ENCODE data around the gene TMIGD1.
"Not testable (repeated sequence)": the region's sequence is repeated elsewhere in the genome, so short reads cannot be mapped to it uniquely, and the experiment has no call there.

TMIGD1 gene

GRCh38 chr17:30351263-30351662 is 17.4 kb upstream of the TMIGD1 start:
- H3K27ac ChIP-seq (ENCODE audit: low read depth, low read length); H3K9ac ChIP-seq (ENCODE audit: low read length); H3K4me1 ChIP-seq (ENCODE audit: control insufficient read depth, insufficient read depth, low read length); H3K4me3 ChIP-seq (ENCODE audit: low read length); H3K36me3 ChIP-seq (ENCODE audit: control insufficient read depth, insufficient read depth, low read length); H3K27me3 ChIP-seq (ENCODE audit: control insufficient read depth, insufficient read depth, low read length): not testable (repeated sequence)

GRCh38 chr17:30349252-30349651 is 15.4 kb upstream of the TMIGD1 start:
- Histone ChIP-seq H3K27ac (ENCODE audit: low read depth, low read length) (no peak overlapping the region), H3K36me3 (ENCODE audit: control insufficient read depth, insufficient read depth, low read length) (no peaks in the 10 kb centered on the region), H3K27me3 (ENCODE audit: control insufficient read depth, insufficient read depth, low read length) (no peaks in the 10 kb centered on the region), H3K4me1 (ENCODE audit: control insufficient read depth, insufficient read depth, low read length) (no peaks in the 10 kb centered on the region), H3K4me3 (ENCODE audit: low read length) (no peak overlapping the region), H3K9ac (ENCODE audit: low read length) (no peak overlapping the region)

- H3K4me1 ChIP-seq (ENCODE audit: control insufficient read depth, insufficient read depth, low read length): no peaks in the 10 kb centered on the region
- H3K36me3 ChIP-seq (ENCODE audit: control insufficient read depth, insufficient read depth, low read length): no peaks in the 10 kb centered on the region
- H3K9ac ChIP-seq (ENCODE audit: low read length): no peak overlapping the region
- H3K4me3 ChIP-seq (ENCODE audit: low read length): no peak overlapping the region
- H3K27ac ChIP-seq (ENCODE audit: low read depth, low read length): no peak overlapping the region
- no peaks in the 10 kb centered on the region for H3K27me3 ChIP-seq (ENCODE audit: control insufficient read depth, insufficient read depth, low read length)
These were observed 13.6 kb upstream of the TMIGD1 start for GRCh38 chr17:30347488-30347887.

DNA sequence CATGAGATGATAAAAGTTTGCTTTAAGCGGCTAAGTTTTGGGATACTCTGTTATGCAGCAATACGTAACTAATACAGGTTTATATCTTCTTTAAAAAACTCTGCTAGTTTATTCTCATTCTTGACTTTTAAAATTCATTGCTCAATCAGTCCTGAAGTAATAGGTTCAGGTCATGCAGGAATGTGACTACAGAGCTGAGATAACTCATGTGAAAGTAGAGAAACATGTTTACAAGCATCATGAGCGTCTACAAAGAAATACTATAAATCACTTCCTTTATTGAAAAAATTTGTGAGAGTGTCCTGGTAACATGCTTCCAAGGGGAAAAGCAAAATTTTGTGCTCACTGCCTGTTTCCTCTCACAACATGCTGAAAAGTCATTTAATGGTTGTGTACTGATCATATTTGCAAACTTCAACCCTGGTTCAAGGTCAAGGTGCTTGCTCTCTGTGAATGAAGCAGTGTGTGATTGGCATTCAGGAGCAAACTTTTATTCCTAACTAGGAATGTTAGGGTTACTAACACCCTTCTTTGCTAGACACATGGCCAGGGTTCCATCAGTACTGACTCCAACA is 12.5 kb upstream of the TMIGD1 start:
- no peaks in the 10 kb centered on the region for H3K4me1 ChIP-seq (ENCODE audit: control insufficient read depth, insufficient read depth, low read length)
- no peak overlapping the region for H3K9ac ChIP-seq (ENCODE audit: low read length)
- no peaks in the 10 kb centered on the region for H3K36me3 ChIP-seq (ENCODE audit: control insufficient read depth, insufficient read depth, low read length)
- no peak overlapping the region for H3K27ac ChIP-seq (ENCODE audit: low read depth, low read length)
- H3K27me3 ChIP-seq (ENCODE audit: control insufficient read depth, insufficient read depth, low read length): no peaks in the 10 kb centered on the region
- no peak overlapping the region for H3K4me3 ChIP-seq (ENCODE audit: low read length)

GRCh38 chr17:30345527-30346075 is 11.7 kb upstream of the TMIGD1 start:
- Histone ChIP-seq H3K4me1 (ENCODE audit: control insufficient read depth, insufficient read depth, low read length) (no peaks in the 10 kb centered on the region), H3K9ac (ENCODE audit: low read length) (no peak overlapping the region), H3K27ac (ENCODE audit: low read depth, low read length) (no peak overlapping the region), H3K36me3 (ENCODE audit: control insufficient read depth, insufficient read depth, low read length) (no peaks in the 10 kb centered on the region), H3K4me3 (ENCODE audit: low read length) (no peak overlapping the region), H3K27me3 (ENCODE audit: control insufficient read depth, insufficient read depth, low read length) (no peaks in the 10 kb centered on the region)

GRCh38 chr17:30345089-30345433 is 11.2 kb upstream of the TMIGD1 start:
- no peaks in the 10 kb centered on the region for H3K27me3 ChIP-seq (ENCODE audit: control insufficient read depth, insufficient read depth, low read length)
- no peak overlapping the region for H3K27ac ChIP-seq (ENCODE audit: low read depth, low read length)
- H3K4me3 ChIP-seq (ENCODE audit: low read length): no peak overlapping the region
- no peaks in the 10 kb centered on the region for H3K36me3 ChIP-seq (ENCODE audit: control insufficient read depth, insufficient read depth, low read length)
- H3K4me1 ChIP-seq (ENCODE audit: control insufficient read depth, insufficient read depth, low read length): no peaks in the 10 kb centered on the region
- H3K9ac ChIP-seq (ENCODE audit: low read length): no peak overlapping the region

DNA sequence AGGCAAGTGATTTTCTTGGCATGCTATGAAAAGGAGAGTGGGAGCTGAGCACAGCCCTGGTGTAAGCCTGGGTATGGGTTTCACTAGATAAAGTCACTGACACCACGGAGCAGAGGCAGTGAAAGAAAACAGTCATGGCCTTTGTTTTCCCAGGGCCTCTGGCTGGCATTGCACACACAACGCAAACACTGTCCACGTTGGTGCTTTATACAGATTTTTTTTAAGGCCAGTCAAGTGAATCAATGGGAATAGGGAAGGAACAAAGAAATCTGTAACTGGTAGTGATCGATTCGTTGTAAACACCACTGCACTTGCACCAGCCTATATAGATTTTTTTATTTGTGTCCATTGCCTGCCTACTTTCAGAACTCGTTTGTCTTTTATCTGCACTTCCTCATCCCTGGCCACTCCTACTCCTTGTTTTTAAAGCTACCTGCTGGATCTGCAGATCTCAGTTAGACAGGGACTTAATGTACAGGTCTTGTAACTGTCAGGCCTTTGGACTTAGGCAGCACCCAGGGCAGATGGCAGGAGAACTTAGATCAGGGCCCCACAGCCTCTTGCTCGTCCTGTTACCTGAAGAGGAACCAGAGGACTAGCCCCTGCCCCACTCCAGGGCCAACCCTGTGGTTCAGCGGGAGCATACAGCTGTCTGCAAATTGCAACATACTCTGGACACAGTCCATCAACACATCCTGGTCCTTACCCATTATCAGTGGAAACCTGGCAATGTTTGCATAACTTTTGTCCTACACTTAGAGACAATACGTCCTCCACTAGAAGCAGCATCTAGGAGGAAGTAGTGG is 10.6 kb upstream of the TMIGD1 start:
- H3K27ac ChIP-seq (ENCODE audit: low read depth, low read length): no peak overlapping the region
- no peak overlapping the region for H3K4me3 ChIP-seq (ENCODE audit: low read length)
- H3K9ac ChIP-seq (ENCODE audit: low read length): peak overlapping the region; percentile 11

DNA sequence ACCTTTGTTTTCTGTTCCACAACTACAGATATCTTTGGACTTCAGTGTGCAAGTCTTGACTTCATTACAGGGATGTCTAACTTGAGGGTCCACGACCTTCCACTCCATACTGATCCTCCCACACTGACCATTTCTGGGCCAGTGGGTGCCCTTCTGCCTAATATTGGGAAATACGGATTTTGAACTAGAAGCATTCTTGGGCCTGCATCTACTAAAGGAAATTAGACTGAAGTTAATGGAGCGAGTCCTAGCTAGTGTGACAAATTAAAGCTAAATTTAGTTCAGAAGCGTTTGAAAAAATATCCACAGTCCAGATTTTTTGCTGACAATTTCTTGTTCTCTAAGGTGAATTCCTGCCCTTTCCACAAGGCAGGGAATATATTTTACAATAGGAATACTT is 9.9 kb upstream of the TMIGD1 start:
- H3K4me1 ChIP-seq (ENCODE audit: control insufficient read depth, insufficient read depth, low read length): no peaks in the 10 kb centered on the region

More for the DNA sequence above, 10.6 kb upstream of the TMIGD1 start:
- Histone ChIP-seq H3K36me3 (ENCODE audit: control insufficient read depth, insufficient read depth, low read length) (no peaks in the 10 kb centered on the region), H3K27me3 (ENCODE audit: control insufficient read depth, insufficient read depth, low read length) (no peaks in the 10 kb centered on the region), H3K4me1 (ENCODE audit: control insufficient read depth, insufficient read depth, low read length) (no peaks in the 10 kb centered on the region)

GRCh38 chr17:30343244-30343643 is 9.4 kb upstream of the TMIGD1 start:
- not testable (repeated sequence) for H3K4me1 ChIP-seq (ENCODE audit: control insufficient read depth, insufficient read depth, low read length); H3K4me3 ChIP-seq (ENCODE audit: low read length); H3K9ac ChIP-seq (ENCODE audit: low read length); H3K36me3 ChIP-seq (ENCODE audit: control insufficient read depth, insufficient read depth, low read length); H3K27me3 ChIP-seq (ENCODE audit: control insufficient read depth, insufficient read depth, low read length); H3K27ac ChIP-seq (ENCODE audit: low read depth, low read length)

More for the DNA sequence above, 9.9 kb upstream of the TMIGD1 start:
- H3K27ac ChIP-seq (ENCODE audit: low read depth, low read length): no peak overlapping the region
- no peak overlapping the region for H3K4me3 ChIP-seq (ENCODE audit: low read length)
- peak overlapping the region; percentile 11 for H3K9ac ChIP-seq (ENCODE audit: low read length)
- H3K27me3 ChIP-seq (ENCODE audit: control insufficient read depth, insufficient read depth, low read length): no peaks in the 10 kb centered on the region
- H3K36me3 ChIP-seq (ENCODE audit: control insufficient read depth, insufficient read depth, low read length): no peaks in the 10 kb centered on the region

- no peaks in the 10 kb centered on the region for H3K27me3 ChIP-seq (ENCODE audit: control insufficient read depth, insufficient read depth, low read length)
- H3K27ac ChIP-seq (ENCODE audit: low read depth, low read length): no peak overlapping the region
- H3K4me1 ChIP-seq (ENCODE audit: control insufficient read depth, insufficient read depth, low read length): no peaks in the 10 kb centered on the region
- no peak overlapping the region for H3K4me3 ChIP-seq (ENCODE audit: low read length)
- no peaks in the 10 kb centered on the region for H3K36me3 ChIP-seq (ENCODE audit: control insufficient read depth, insufficient read depth, low read length)
- H3K9ac ChIP-seq (ENCODE audit: low read length): no peak overlapping the region
These were observed 7.9 kb upstream of the TMIGD1 start for GRCh38 chr17:30341703-30342249.

GRCh38 chr17:30340801-30341356 is 7.0 kb upstream of the TMIGD1 start:
- no peak overlapping the region for H3K27ac ChIP-seq (ENCODE audit: low read depth, low read length)
- no peak overlapping the region for H3K4me3 ChIP-seq (ENCODE audit: low read length)
- no peaks in the 10 kb centered on the region for H3K27me3 ChIP-seq (ENCODE audit: control insufficient read depth, insufficient read depth, low read length)
- H3K36me3 ChIP-seq (ENCODE audit: control insufficient read depth, insufficient read depth, low read length): no peaks in the 10 kb centered on the region
- no peak overlapping the region for H3K9ac ChIP-seq (ENCODE audit: low read length)
- no peaks in the 10 kb centered on the region for H3K4me1 ChIP-seq (ENCODE audit: control insufficient read depth, insufficient read depth, low read length)

DNA sequence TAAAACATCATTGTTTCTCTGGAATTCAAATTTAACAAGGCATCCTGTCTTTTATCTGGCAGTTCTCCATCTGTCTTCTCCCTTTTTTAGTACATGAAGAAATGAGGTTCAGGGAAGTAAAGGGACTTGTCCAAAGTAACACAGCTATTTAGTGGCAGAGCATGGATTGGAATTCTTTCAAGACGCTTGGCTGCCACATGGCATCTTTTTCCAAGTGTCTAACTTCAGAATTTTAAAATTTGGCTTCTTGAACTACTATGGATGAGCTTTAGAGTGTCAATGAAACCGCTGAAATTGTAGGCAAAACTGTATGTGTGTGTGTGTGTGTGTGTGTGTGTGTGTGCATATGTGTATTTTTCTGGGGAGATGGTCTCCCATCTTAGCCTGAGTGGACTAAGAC is 5.2 kb upstream of the TMIGD1 start:
- no peaks in the 10 kb centered on the region for H3K27me3 ChIP-seq (ENCODE audit: control insufficient read depth, insufficient read depth, low read length)
- no peak overlapping the region for H3K4me3 ChIP-seq (ENCODE audit: low read length)
- no peaks in the 10 kb centered on the region for H3K36me3 ChIP-seq (ENCODE audit: control insufficient read depth, insufficient read depth, low read length)
- no peaks in the 10 kb centered on the region for H3K4me1 ChIP-seq (ENCODE audit: control insufficient read depth, insufficient read depth, low read length)
- no peak overlapping the region for H3K27ac ChIP-seq (ENCODE audit: low read depth, low read length)
- H3K9ac ChIP-seq (ENCODE audit: low read length): no peak overlapping the region

Data from rectal smooth muscle tissue (tissue), 1 donor.